A673 (cell line): ENCODE measurements around the gene GTF2F1. TPM values are rescaled to one million over a fixed set of nuclear protein-coding genes. Genes with fewer than 3 reads are reported as not detected.

Source experiments
- BruUV-seq: library from RNA; stranded (reverse); fragments of 400-500 nt; replicated peaks from 2 replicates; lab custom pipeline; 2021; lab: Mats Ljungman, UMichigan
- CTCF ChIA-PET: fragments of 300-600 bp; sonication (Branson Sonifier 250); formaldehyde crosslinking; loops from one replicate; lab custom pipeline; 2022; ENCODE audit warnings: antibody characterized with exemption; lab: Charles Lee
- POLR2A ChIA-PET: fragments of 300-600 bp; sonication (Branson Sonifier 250); formaldehyde crosslinking; loops from one replicate; lab custom pipeline; 2022; ENCODE audit warnings: antibody characterized with exemption; ENCODE audit not compliant: low non-redundant PET; lab: Charles Lee
- DNase-seq: peaks from one replicate; pipeline ENCODE4 v3.0.0-alpha.2; 2015; ENCODE audit warnings: low spot score
- H3K27ac ChIP-seq: fragments of 200-600 bp; sonication (generic); 2 replicates; pipeline ENCODE4 v1.5.1; 2016; ENCODE audit warnings: mixed run types, low read depth, mild to moderate bottlenecking, mixed read lengths, antibody characterized with exemption, low read length; ENCODE audit not compliant: poor library complexity, severe bottlenecking
- H3K27me3 ChIP-seq: fragments of 200-600 bp; sonication (generic); replicated peaks from 2 replicates; pipeline ENCODE4 v1.6.1; 2017; ENCODE audit warnings: mixed run types, low read depth, mild to moderate bottlenecking, mixed read lengths, antibody characterized with exemption, low read length; ENCODE audit not compliant: insufficient read depth, poor library complexity
- H3K36me3 ChIP-seq: fragments of 200-600 bp; sonication (generic); 2 replicates; pipeline ENCODE4 v1.6.1; 2016; ENCODE audit warnings: mixed run types, mild to moderate bottlenecking, mixed read lengths, antibody characterized with exemption, low read length; ENCODE audit not compliant: insufficient read depth, poor library complexity, severe bottlenecking
- H3K4me1 ChIP-seq: fragments of 200-600 bp; sonication (generic); 2 replicates; pipeline ENCODE4 v1.6.1; 2017; ENCODE audit warnings: mixed run types, mild to moderate bottlenecking, mixed read lengths, antibody characterized with exemption, low read length; ENCODE audit not compliant: insufficient read depth, poor library complexity, severe bottlenecking
- H3K4me3 ChIP-seq: fragments of 200-600 bp; sonication (generic); 2 replicates; pipeline ENCODE4 v1.5.1; 2016; ENCODE audit warnings: low read depth, mixed run types, mild to moderate bottlenecking, mixed read lengths, low read length; ENCODE audit not compliant: poor library complexity, severe bottlenecking
- H3K9me3 ChIP-seq: fragments of 200-600 bp; sonication (generic); 2 replicates; pipeline ENCODE4 v1.6.1; 2016; ENCODE audit warnings: mixed run types, low read depth, mild to moderate bottlenecking, mixed read lengths, antibody characterized with exemption, low read length; ENCODE audit not compliant: poor library complexity, severe bottlenecking
- EZH2 ChIP-seq: fragments of 200-600 bp; sonication (generic); IDR thresholded peaks from 2 replicates; pipeline ENCODE4 v1.6.1; 2017; ENCODE audit warnings: borderline replicate concordance, low read depth, mild to moderate bottlenecking, mixed read lengths, antibody characterized with exemption, low read length; ENCODE audit not compliant: poor library complexity, severe bottlenecking
- intact Hi-C: fragments of 100-400 bp; cut with micrococcal nuclease; formaldehyde crosslinking; loops from one replicate; pipeline ENCODE4 v1.10.0; 2022; ENCODE audit not compliant: unreplicated experiment
- total RNA-seq: library from RNA; stranded (reverse); gene quantifications from 2 replicates; pipeline ENCODE4 v1.2.3, GENCODE V29; 2021
- TF ChIP-seq, protein P1 (sequence below): fragments of 300-800, 200-600 bp; sonication (generic); conservative IDR thresholded peaks from 2 replicates; pipeline ENCODE4 v1.5.1; 2017; ENCODE audit warnings: low read depth, mild to moderate bottlenecking, antibody characterized with exemption, low read length, moderate library complexity, mixed read lengths

The GTF2F1 gene
- total RNA-seq, 1 experiment from 2014 or later: 106 TPM

DNA sequence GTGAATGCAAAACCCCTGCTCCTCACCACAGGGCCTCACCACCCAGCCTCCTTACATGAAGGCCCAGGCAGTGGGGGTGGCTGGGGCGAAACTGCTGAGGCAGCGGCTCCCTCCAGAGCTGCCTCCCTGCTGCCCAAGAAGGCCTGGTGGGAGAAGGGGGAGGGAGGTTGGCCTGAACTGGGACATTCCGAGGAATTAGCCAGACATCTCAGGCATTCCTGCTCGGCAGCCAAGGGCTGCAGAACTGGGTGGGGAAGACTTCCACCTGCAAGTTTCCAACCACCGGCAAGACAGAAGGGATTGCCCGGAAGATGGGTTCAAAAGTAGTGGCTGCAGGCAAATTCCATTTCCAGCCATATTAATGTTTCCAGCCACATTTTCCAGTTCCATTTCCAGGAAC is 14.9 kb downstream of the GTF2F1 start:
- H3K9me3 ChIP-seq: no peaks in the 10 kb centered on the region
- no peak for DNase-seq
- H3K36me3 ChIP-seq: peaks cover 33% of the 10 kb centered on the region
- H3K4me3 ChIP-seq: no peak overlapping the region
- no TSS peak for BruUV-seq
- ChIA-PET POLR2A (no interaction called here), CTCF (no interaction called here)
- TF ChIP-seq EZH2: no peak
- TF ChIP-seq, protein P1, sequence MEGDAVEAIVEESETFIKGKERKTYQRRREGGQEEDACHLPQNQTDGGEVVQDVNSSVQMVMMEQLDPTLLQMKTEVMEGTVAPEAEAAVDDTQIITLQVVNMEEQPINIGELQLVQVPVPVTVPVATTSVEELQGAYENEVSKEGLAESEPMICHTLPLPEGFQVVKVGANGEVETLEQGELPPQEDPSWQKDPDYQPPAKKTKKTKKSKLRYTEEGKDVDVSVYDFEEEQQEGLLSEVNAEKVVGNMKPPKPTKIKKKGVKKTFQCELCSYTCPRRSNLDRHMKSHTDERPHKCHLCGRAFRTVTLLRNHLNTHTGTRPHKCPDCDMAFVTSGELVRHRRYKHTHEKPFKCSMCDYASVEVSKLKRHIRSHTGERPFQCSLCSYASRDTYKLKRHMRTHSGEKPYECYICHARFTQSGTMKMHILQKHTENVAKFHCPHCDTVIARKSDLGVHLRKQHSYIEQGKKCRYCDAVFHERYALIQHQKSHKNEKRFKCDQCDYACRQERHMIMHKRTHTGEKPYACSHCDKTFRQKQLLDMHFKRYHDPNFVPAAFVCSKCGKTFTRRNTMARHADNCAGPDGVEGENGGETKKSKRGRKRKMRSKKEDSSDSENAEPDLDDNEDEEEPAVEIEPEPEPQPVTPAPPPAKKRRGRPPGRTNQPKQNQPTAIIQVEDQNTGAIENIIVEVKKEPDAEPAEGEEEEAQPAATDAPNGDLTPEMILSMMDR: no peak
- H3K4me1 ChIP-seq: peaks cover 8% of the 10 kb centered on the region
- no peaks in the 10 kb centered on the region for H3K27me3 ChIP-seq
- intact Hi-C loops: loop anchor here (5.0 kb wide), 1 partner anchor 484 kb away; no protein-coding TSS in a partner anchor
- no peak overlapping the region for H3K27ac ChIP-seq

- Histone ChIP-seq H3K4me3 (no peak overlapping the region), H3K9me3 (no peaks in the 10 kb centered on the region), H3K27me3 (no peaks in the 10 kb centered on the region), H3K27ac (no peak overlapping the region), H3K4me1 (peaks cover 12% of the 10 kb centered on the region), H3K36me3 (peaks cover 27% of the 10 kb centered on the region)
- ChIA-PET POLR2A (no interaction called here), CTCF (interaction anchor here (0.6 kb wide), 1 partner anchor 258 kb away, joined by 15 read pairs; no protein-coding TSS in a partner anchor)
- no peak for DNase-seq
- intact Hi-C loops: loop anchor here (5.0 kb wide), 1 partner anchor 486 kb away; no protein-coding TSS in a partner anchor
- BruUV-seq: no TSS peak
- TF ChIP-seq, protein P1: no peak
- TF ChIP-seq EZH2: no peak
Observed at GRCh38 chr19:6376512-6377190, 16.3 kb downstream of the GTF2F1 start.

- Histone ChIP-seq H3K4me3 (no peak within 1 kb of the TSS), H3K9me3 (no peaks in the 10 kb centered on the region), H3K27me3 (no peaks in the 10 kb centered on the region), H3K4me1 (peaks cover 12% of the 10 kb centered on the region), H3K36me3 (peaks cover 15% of the 10 kb centered on the region), H3K27ac (peak within 1 kb of the TSS; percentile 10)
- no TSS peak for BruUV-seq
- no peak for DNase-seq
- ChIA-PET POLR2A (no interaction called here), CTCF (no interaction called here)
- TF ChIP-seq, protein P1: no peak
- TF ChIP-seq EZH2: no peak
- intact Hi-C loops: loop anchor here (5.0 kb wide), 1 partner anchor 487 kb away; no protein-coding TSS in a partner anchor
Observed at GRCh38 chr19:6375411-6376010, 17.5 kb downstream of the GTF2F1 start, which contains the start of gene PSPN. PSPN (minus strand) TSS chr19:6375933; CDS start chr19:6375849, 84 bp downstream.
